Measurements from ENCODE around the gene HDX. TPM values are rescaled to one million over a fixed set of nuclear protein-coding genes. Genes with fewer than 3 reads are reported as not detected.
A peak's percentile ranks its signal among the peaks of the same experiment; 100 is the strongest.
"Not testable (repeated sequence)": the region's sequence is repeated elsewhere in the genome, so short reads cannot be mapped to it uniquely, and the experiment has no call there.

The HDX gene, protein sequence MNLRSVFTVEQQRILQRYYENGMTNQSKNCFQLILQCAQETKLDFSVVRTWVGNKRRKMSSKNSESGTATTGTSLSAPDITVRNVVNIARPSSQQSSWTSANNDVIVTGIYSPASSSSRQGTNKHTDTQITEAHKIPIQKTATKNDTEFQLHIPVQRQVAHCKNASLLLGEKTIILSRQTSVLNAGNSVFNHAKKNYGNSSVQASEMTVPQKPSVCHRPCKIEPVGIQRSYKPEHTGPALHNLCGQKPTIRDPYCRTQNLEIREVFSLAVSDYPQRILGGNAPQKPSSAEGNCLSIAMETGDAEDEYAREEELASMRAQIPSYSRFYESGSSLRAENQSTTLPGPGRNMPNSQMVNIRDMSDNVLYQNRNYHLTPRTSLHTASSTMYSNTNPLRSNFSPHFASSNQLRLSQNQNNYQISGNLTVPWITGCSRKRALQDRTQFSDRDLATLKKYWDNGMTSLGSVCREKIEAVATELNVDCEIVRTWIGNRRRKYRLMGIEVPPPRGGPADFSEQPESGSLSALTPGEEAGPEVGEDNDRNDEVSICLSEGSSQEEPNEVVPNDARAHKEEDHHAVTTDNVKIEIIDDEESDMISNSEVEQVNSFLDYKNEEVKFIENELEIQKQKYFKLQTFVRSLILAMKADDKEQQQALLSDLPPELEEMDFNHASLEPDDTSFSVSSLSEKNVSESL
- total RNA-seq = 4.9 and 5.6 TPM in 2 replicates

DNA sequence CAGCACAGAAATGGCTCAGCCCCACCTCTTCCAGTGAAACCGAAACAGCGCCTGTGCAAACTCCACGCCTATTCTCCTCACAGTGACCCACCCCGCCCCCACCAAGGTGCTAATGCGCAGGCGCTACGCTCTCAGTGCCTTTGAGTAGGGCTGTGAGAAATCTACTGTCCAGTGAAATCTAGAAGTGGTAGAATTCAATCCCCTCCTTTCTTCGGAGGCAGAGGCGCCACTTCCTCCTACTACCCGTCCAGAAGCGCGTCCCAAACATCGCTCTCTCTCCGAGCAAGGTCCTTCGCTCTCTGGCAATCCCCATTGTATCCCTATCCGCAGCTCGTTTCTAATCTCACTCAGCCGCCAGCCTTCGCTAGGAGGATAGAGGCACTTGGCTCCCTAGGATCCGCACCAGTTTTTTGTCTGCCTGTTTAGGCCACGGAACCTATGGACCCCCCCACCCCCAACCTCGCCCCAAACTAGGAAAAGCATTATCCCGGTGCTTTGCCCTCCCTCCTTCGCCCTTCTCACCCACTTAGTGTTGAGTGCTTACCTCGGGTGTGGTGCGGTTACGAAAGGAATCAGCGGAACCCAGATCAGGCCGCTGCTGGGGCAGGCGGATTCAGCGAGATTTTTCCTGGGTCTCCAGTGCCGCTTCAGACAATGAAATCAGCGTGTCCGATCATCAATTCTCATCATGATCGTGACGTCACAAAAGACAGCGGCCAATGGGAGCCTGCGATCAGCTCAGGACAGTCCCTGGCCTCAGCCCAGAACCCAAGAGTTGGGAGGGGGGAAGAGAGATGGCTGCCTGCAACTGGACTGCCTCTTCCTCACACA is at the start of gene HDX:
Gene HDX (minus strand): TSS at position 656 of the 831 bp plus-strand sequence. CDS start 27,056 bp downstream, outside the sequence.
- TF ChIP-seq, protein P1, sequence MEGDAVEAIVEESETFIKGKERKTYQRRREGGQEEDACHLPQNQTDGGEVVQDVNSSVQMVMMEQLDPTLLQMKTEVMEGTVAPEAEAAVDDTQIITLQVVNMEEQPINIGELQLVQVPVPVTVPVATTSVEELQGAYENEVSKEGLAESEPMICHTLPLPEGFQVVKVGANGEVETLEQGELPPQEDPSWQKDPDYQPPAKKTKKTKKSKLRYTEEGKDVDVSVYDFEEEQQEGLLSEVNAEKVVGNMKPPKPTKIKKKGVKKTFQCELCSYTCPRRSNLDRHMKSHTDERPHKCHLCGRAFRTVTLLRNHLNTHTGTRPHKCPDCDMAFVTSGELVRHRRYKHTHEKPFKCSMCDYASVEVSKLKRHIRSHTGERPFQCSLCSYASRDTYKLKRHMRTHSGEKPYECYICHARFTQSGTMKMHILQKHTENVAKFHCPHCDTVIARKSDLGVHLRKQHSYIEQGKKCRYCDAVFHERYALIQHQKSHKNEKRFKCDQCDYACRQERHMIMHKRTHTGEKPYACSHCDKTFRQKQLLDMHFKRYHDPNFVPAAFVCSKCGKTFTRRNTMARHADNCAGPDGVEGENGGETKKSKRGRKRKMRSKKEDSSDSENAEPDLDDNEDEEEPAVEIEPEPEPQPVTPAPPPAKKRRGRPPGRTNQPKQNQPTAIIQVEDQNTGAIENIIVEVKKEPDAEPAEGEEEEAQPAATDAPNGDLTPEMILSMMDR (IDR thresholded peaks at IDR 0.05; ENCODE audit: insufficient read depth, low read length, poor library complexity, severe bottlenecking) = no peak
- Histone ChIP-seq H3K36me3 (ENCODE audit: control insufficient read depth, insufficient read depth, low read length) (no peaks in the 10 kb centered on the region), H3K27me3 (ENCODE audit: control insufficient read depth, insufficient read depth, low read length) (no peaks in the 10 kb centered on the region), H3K4me3 (ENCODE audit: low read depth, low read length) (peak within 1 kb of the TSS; percentile 66)
- DNase-seq (ENCODE audit: low read depth) = peak; percentile 34

DNA sequence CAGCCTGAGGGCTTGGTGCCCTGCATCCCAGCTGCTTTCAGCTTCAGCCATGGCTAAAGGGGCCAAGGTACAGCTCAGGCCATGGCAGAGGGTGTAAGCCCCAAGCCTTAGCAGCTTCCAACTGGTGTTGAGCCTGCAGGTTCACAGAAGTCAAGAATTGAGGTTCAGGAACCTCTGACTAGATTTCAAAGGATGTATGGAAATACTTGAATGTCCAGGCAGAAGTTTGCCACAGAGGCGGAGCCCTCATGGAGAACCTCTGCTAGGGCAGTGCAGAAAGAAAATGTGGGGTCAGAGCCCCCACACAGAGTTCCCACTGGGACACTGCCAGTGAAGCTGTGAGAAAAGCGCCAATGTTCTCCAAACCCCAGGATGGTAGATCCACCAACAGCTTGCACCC is 39.1 kb upstream of the HDX start:
- DNase-seq (ENCODE audit: low read depth); H3K4me3 ChIP-seq (ENCODE audit: low read depth, low read length); H3K36me3 ChIP-seq (ENCODE audit: control insufficient read depth, insufficient read depth, low read length); H3K27me3 ChIP-seq (ENCODE audit: control insufficient read depth, insufficient read depth, low read length): not testable (repeated sequence)

DNA sequence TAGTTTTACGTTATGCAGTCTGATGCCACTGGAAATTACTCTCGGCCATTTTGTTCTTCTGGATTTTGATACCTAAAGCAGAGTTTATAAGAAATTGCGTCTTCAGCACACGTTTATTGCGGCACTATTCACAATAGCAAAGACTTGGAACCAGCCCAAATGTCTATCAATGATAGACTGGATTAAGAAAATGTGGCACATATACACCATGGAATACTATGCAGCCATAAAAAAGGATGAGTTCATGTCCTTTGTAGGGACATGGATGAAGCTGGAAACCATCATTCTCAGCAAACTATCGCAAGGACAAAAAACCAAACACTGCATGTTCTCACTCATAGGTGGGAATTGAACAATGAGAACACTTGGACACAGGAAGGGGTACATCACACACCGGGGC is 35.4 kb upstream of the HDX start:
- not testable (repeated sequence) for H3K36me3 ChIP-seq (ENCODE audit: control insufficient read depth, insufficient read depth, low read length); H3K4me3 ChIP-seq (ENCODE audit: low read depth, low read length); DNase-seq (ENCODE audit: low read depth); H3K27me3 ChIP-seq (ENCODE audit: control insufficient read depth, insufficient read depth, low read length)

DNA sequence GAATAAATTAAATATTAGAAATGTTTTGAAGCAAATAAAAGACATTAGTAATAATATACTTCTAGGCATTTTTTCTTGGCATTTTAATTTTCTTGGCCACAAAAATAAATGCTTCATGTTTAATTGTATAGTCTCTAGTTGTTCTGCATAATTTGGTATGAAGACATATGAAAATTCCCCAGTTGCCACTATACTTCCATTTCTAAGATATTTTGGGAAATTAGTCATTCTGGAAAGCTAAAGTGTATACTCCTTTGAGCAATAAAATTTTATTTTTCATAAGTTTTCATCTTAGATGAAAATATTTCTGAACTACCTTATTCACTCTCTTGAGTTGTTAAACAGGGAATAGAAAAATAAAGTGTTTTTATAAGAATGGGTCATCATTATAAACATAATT is 13.8 kb downstream of the HDX start:
- TF ChIP-seq, protein P1 (IDR thresholded peaks at IDR 0.05; ENCODE audit: insufficient read depth, low read length, poor library complexity, severe bottlenecking) = no peak
- Histone ChIP-seq H3K36me3 (ENCODE audit: control insufficient read depth, insufficient read depth, low read length) (no peaks in the 10 kb centered on the region), H3K4me3 (ENCODE audit: low read depth, low read length) (no peak overlapping the region), H3K27me3 (ENCODE audit: control insufficient read depth, insufficient read depth, low read length) (no peaks in the 10 kb centered on the region)
- no peak for DNase-seq (ENCODE audit: low read depth)

DNA sequence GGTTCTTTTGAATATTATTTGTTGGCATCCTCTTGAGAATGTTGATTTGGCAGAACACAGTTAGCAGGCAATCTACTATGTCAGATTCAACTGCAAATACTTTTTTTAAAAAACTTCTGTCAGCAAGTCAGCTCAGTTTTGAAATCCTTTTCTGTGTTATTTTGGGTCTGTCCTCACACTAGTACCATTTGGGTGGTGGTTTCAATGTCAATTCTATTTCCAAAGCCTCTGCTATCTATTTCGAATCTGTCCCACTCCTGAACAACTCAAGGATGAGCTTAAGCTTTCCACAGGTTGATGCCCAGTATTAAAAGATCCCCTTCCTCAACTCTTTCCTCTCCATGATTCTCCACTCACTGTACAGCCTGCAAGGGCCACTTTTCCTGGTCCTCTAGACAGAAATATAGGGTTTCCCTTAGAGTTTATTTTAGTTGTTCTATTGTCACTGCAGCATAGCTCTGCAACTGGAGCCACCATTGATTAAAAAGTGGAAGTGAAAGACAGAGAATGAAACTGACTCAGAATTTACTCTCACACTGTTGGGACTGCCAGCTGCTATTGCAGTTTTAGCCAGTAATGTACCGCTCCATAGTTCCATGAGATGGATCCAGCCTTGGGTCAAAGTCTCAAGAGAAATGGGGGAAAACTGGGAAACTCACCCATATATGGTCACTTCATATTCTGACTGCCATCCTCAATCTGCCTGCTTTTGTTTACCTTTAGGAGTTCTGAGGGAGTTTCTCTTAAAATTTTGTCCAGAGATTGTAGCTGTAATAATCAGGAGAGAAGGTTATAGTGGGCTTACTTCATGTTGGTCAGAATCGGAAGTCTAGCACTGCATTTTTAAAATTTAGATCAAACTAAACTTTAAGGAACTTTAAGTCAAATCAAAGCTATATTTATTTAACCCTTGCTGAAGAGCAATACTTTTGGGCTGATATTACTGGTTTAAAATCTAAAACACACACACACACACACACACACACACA is 14.6 kb downstream of the HDX start:
- Histone ChIP-seq H3K27me3 (ENCODE audit: control insufficient read depth, insufficient read depth, low read length) (no peaks in the 10 kb centered on the region), H3K4me3 (ENCODE audit: low read depth, low read length) (no peak overlapping the region), H3K36me3 (ENCODE audit: control insufficient read depth, insufficient read depth, low read length) (no peaks in the 10 kb centered on the region)
- no peak for DNase-seq (ENCODE audit: low read depth)
- TF ChIP-seq, protein P1 (IDR thresholded peaks at IDR 0.05; ENCODE audit: insufficient read depth, low read length, poor library complexity, severe bottlenecking) = no peak

DNA sequence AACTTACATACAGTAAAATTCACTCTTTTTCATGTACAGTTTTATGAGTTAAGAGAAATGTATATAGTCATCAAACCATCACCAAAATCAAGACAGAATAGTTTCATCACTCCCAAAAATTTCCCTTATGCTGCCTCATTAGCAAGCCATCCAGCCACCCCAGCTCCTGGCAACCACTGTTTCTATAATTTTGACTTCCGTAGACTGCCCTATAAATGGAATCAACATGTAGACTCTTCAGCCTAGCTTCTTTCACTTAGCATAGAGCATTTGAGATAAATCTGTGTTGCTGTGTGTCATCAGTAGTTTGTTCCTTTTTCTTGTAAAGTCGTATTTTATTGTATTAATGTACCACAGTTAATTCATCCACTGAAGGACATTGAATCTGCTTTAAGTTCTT is 23.2 kb downstream of the HDX start:
- no peaks in the 10 kb centered on the region for H3K27me3 ChIP-seq (ENCODE audit: control insufficient read depth, insufficient read depth, low read length)
- DNase-seq (ENCODE audit: low read depth) = no peak

More for the DNA sequence above, 23.2 kb downstream of the HDX start:
- TF ChIP-seq, protein P1 (IDR thresholded peaks at IDR 0.05; ENCODE audit: insufficient read depth, low read length, poor library complexity, severe bottlenecking) = no peak
- Histone ChIP-seq H3K36me3 (ENCODE audit: control insufficient read depth, insufficient read depth, low read length) (no peaks in the 10 kb centered on the region), H3K4me3 (ENCODE audit: low read depth, low read length) (no peak overlapping the region)
